BJ (cell line): Measurements from ENCODE around the gene STK26. TPM values are rescaled to one million over a fixed set of nuclear protein-coding genes. Genes with fewer than 3 reads are reported as not detected.
"Not testable (repeated sequence)": the region's sequence is repeated elsewhere in the genome, so short reads cannot be mapped to it uniquely, and the experiment has no call there.

ENCODE experiments used
- CTCF ChIA-PET: fragments of 350-600 bp; formaldehyde crosslinking; extraction: SDS; loops from one replicate; lab custom pipeline; 2021; ENCODE audit warnings: antibody characterized with exemption, inconsistent platforms; lab: Yijun Ruan, JAX
- POLR2A ChIA-PET: fragments of 300-600 bp; sonication (Branson Sonifier 250); formaldehyde crosslinking; extraction: SDS; loops from one replicate; lab custom pipeline; 2021; ENCODE audit warnings: antibody characterized with exemption; lab: Charles Lee
- DNase-seq: peaks from one replicate; pipeline ENCODE4 v3.0.0-alpha.2; 2011; ENCODE audit warnings: low read depth
- H3K27me3 ChIP-seq: 2 replicates; pipeline ENCODE4 v1.6.0; 2011; ENCODE audit warnings: low read length; ENCODE audit not compliant: control insufficient read depth, insufficient read depth
- H3K36me3 ChIP-seq: 2 replicates; pipeline ENCODE4 v1.5.1; 2011; ENCODE audit warnings: low read length; ENCODE audit not compliant: control insufficient read depth, insufficient read depth
- H3K4me3 ChIP-seq: 2 replicates; pipeline ENCODE4 v1.5.1; 2011; ENCODE audit warnings: low read depth, mild to moderate bottlenecking, control low read depth, low read length
- CTCF ChIP-seq: IDR thresholded peaks from 2 replicates; pipeline ENCODE4 v1.5.1; 2011; ENCODE audit warnings: low read depth, mild to moderate bottlenecking, control low read depth, inconsistent platforms, low read length, moderate library complexity; ENCODE audit not compliant: insufficient read depth
- polyA plus RNA-seq: library from polyadenylated mRNA; depleted of rRNA; stranded (reverse); fragments of >200 nt; gene quantifications from 2 replicates; pipeline ENCODE4 v1.2.3, GENCODE V29; 2011

STK26 gene
- polyA plus RNA-seq, 1 experiment = 0.67 TPM

- H3K27me3 ChIP-seq = no peaks in the 10 kb centered on the region
- POLR2A ChIA-PET = no interaction called here
- H3K4me3 ChIP-seq = no peak overlapping the region
- TF ChIP-seq CTCF = no peak
- H3K36me3 ChIP-seq = no peaks in the 10 kb centered on the region
- CTCF ChIA-PET = no interaction called here
- no peak for DNase-seq
Observed at GRCh38 chrX:132044953-132045352, 21.9 kb downstream of the STK26 start.

GRCh38 chrX:132045456-132045855 lies 22.4 kb downstream of the STK26 start:
- Histone ChIP-seq H3K4me3 (no peak overlapping the region), H3K36me3 (no peaks in the 10 kb centered on the region), H3K27me3 (no peaks in the 10 kb centered on the region)
- no peak for DNase-seq
- TF ChIP-seq CTCF = no peak
- ChIA-PET CTCF (no interaction called here), POLR2A (no interaction called here)

- Histone ChIP-seq H3K36me3 (no peaks in the 10 kb centered on the region), H3K4me3 (no peak overlapping the region), H3K27me3 (no peaks in the 10 kb centered on the region)
- ChIA-PET CTCF (no interaction called here), POLR2A (no interaction called here)
- no peak for DNase-seq
- TF ChIP-seq CTCF = no peak
Observed at GRCh38 chrX:132046533-132046932, 23.4 kb downstream of the STK26 start.

GRCh38 chrX:132051778-132052177 lies 28.7 kb downstream of the STK26 start:
- POLR2A ChIA-PET, DNase-seq, H3K36me3 ChIP-seq, H3K27me3 ChIP-seq, H3K4me3 ChIP-seq, CTCF ChIA-PET: not testable (repeated sequence)

- H3K4me3 ChIP-seq = no peak overlapping the region
- TF ChIP-seq CTCF = no peak
- DNase-seq = no peak
- no peaks in the 10 kb centered on the region for H3K27me3 ChIP-seq
- CTCF ChIA-PET = no interaction called here
- POLR2A ChIA-PET = no interaction called here
- H3K36me3 ChIP-seq = no peaks in the 10 kb centered on the region
Observed at GRCh38 chrX:132058050-132058449, 34.9 kb downstream of the STK26 start.

GRCh38 chrX:132058975-132059374 lies 35.9 kb downstream of the STK26 start:
- no peak for TF ChIP-seq CTCF
- Histone ChIP-seq H3K27me3 (no peaks in the 10 kb centered on the region), H3K4me3 (no peak overlapping the region), H3K36me3 (no peaks in the 10 kb centered on the region)
- POLR2A ChIA-PET = no interaction called here
- no peak for DNase-seq
- CTCF ChIA-PET = no interaction called here
